Subcutaneous adipose tissue (tissue), 4 donors: ENCODE measurements around the gene CNDP2. TPM values are rescaled to one million over a fixed set of nuclear protein-coding genes. Genes with fewer than 3 reads are reported as not detected.

Experiments
- CTCF ChIP-seq: fragments of 450-650 bp; IDR thresholded peaks from one replicate; pipeline ENCODE4 v1.5.1; 2016; ENCODE audit warnings: low read depth, mild to moderate bottlenecking, control low read depth, antibody characterized with exemption, moderate library complexity
- total RNA-seq, 4 donors: library from RNA; depleted of rRNA; stranded (reverse); fragments of >200 nt; gene quantifications; one replicate each; pipeline ENCODE4 v1.1.0, GENCODE V29; 2016

CNDP2 gene
- total RNA-seq, 4 donors from 2014 or later = 83.8 to 160 (median 106) TPM

- TF ChIP-seq CTCF = no peak
Measured at GRCh38 chr18:74514860-74515495, 18.8 kb downstream of the CNDP2 start.

DNA sequence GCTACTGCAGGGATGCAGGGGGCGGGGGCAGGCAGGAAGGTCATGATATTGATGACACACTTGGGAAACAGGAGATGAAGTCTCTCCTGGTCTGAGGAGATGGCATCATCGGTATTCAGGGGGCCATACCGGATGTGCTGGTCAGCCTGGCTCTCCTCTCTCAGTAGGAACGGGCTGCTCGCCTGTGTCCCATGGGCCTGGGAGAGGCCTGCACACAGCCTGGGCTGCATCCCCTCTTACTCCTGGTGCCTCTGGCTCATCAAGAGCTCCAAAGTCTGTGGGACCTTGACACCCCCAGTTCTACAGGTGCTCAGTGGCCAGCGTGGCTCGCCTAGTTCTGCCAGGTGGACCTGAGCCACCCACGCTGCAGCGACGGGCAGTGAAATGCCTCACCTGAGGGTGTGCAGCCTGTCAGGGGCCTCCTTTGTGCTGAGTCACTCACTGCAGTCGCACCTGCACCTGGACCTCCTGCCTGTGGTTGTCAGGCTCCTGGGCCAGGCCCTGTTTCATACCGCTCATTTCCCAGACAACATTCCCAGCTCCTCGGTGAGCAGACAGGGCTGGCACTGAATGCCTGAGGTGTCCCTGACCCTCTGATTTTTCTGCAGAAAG is 19.6 kb downstream of the CNDP2 start:
- no peak for TF ChIP-seq CTCF

DNA sequence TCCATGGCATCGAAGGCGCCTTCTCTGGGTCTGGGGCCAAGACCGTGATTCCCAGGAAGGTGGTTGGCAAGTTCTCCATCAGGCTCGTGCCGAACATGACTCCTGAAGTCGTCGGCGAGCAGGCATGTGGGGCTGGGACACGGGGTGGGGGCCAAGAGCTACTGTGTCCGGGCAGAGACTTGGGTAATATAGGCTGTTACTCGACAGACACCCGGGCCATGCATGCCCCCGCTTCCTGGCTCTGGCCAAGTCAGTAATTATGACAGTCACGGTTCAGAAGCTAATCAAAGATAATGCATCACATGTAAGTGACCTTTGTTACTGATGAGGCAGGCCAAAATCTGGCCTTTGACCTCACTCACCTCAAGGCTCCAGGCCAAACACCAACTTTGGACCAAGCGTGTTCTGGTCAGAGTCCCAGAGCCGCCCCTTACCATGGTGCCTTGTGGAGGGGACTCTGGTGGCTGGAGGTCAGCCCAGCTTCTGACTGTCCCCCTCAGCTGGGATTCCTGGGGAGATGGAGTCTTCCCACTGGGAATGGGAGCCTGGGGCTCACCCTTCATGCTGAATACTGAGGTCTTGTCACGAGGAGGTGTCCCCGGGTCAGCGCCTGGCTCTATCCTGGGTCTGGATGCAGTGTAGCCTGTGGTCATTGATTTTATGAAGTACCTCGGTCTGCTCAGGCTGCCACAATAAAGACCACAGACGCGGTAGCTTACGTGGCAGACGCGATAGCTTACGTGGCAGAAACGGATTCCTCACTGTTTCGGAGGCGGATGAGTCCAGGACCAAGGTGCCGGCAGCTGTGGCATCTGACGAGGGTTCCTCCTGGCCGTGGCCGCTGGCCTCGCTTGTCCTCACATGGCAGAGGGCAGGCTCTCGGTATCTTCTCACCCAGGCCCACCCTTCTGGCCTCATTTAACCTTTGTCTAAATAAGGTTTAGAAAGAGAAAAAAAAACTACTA is 20.4 kb downstream of the CNDP2 start:
- no peak for TF ChIP-seq CTCF

- TF ChIP-seq CTCF = no peak
Measured at GRCh38 chr18:74517236-74517630, 21.1 kb downstream of the CNDP2 start.

DNA sequence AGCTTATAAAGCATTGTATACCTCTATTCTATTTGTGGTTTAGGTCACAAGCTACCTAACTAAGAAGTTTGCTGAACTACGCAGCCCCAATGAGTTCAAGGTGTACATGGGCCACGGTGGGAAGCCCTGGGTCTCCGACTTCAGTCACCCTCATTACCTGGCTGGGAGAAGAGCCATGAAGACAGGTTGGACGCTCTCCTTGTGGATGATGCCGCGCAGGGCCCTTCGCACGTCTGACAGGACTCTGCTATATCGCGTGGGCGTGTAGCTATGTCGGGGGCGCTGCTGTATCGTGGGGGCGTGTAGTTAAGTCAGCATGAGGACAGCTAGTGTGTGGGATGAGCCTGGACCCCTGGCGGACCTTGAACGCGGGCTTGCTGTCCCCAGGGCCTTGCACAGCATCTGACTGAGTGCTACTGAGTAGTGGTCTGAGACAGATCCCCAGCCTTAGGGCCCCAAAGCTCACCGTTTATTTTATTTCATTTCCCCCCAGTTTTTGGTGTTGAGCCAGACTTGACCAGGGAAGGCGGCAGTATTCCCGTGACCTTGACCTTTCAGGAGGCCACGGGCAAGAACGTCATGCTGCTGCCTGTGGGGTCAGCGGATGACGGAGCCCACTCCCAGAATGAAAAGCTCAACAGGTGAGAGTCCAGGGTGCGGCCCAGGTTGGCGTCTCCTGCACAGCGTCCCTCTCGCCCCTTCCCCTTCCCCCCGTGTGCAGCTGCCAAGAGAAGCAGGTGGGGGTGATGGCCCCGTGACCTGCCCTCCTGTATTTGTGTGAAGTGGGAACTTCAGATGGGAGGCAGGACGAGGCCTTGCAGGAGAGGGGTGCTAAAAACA is 22.5 kb downstream of the CNDP2 start:
- TF ChIP-seq CTCF = no peak

- no peak for TF ChIP-seq CTCF
Measured at GRCh38 chr18:74519320-74520095, 23.3 kb downstream of the CNDP2 start.
